Endothelial cell of umbilical vein (primary cell): ENCODE data around the gene SOX13. TPM values are rescaled to one million over a fixed set of nuclear protein-coding genes. Genes with fewer than 3 reads are reported as not detected.

ENCODE experiments used
- BruUV-seq: library from RNA; stranded (reverse); fragments of 400-500 nt; replicated peaks from 2 replicates; lab custom pipeline; 2021; lab: Mats Ljungman, UMichigan
- CTCF ChIA-PET: fragments of 300-600, 350-600 bp; sonication (Branson Sonifier 250); formaldehyde crosslinking; loops from one replicate; lab custom pipeline; 2021; ENCODE audit warnings: antibody characterized with exemption, inconsistent platforms; lab: Charles Lee
- POLR2A ChIA-PET: fragments of 300-600, 350-600 bp; sonication (Branson Sonifier 250); formaldehyde crosslinking; loops from one replicate; lab custom pipeline; 2021; ENCODE audit warnings: antibody characterized with exemption, inconsistent platforms; lab: Charles Lee
- DNase-seq: peaks from one replicate; pipeline ENCODE4 v3.0.0-alpha.2; 2011; ENCODE audit warnings: low read depth, low spot score
- FAIRE-seq: peaks from 2 replicates; lab custom pipeline; 2011; peaks lifted over from hg19 to GRCh38; lab: Jason Lieb, UNC
- H2AFZ ChIP-seq: 2 replicates; pipeline ENCODE4 v1.6.0; 2012; ENCODE audit warnings: low read depth, low read length, control low read depth, inconsistent platforms
- H3K27ac ChIP-seq: 2 replicates; pipeline ENCODE4 v1.5.1; 2011; ENCODE audit warnings: low read depth, mild to moderate bottlenecking, control low read depth, low read length, moderate library complexity; ENCODE audit not compliant: insufficient read depth
- H3K27me3 ChIP-seq, 2 experiments: 2 replicates each; pipeline versions ENCODE4 v1.6.0 to v1.6.1; 2011; ENCODE audit warnings: low read length in 2 of 2, mixed read lengths in 1 of 2; ENCODE audit not compliant: control insufficient read depth in 2 of 2, insufficient read depth in 2 of 2
- H3K36me3 ChIP-seq, 2 experiments: 2 replicates in 1 of 2; 3 replicates in 1 of 2; pipeline ENCODE4 v1.5.1; 2011; ENCODE audit warnings: low read length in 2 of 2, mild to moderate bottlenecking in 1 of 2, moderate library complexity in 1 of 2; ENCODE audit not compliant: control insufficient read depth in 2 of 2, insufficient read depth in 2 of 2; ENCODE audit errors: extremely low read depth in 1 of 2
- H3K4me1 ChIP-seq: 3 replicates; pipeline ENCODE4 v1.5.1; 2011; ENCODE audit warnings: mild to moderate bottlenecking, low read length; ENCODE audit not compliant: control insufficient read depth, insufficient read depth; ENCODE audit errors: extremely low read depth
- H3K4me2 ChIP-seq: 2 replicates; pipeline ENCODE4 v1.6.1; 2011; ENCODE audit warnings: low read length, control low read depth, mixed read lengths; ENCODE audit not compliant: insufficient read depth
- H3K4me3 ChIP-seq, 3 experiments: fragments of 200-600 bp in 1 of 3; sonication (generic), shearing (Covaris generic) in 1 of 3; replicated peaks in 1 of 3; 2 replicates each; pipeline ENCODE4 v1.5.1; 2011 to 2016; ENCODE audit warnings: control low read depth in 3 of 3, low read length in 3 of 3, mild to moderate bottlenecking in 2 of 3, inconsistent platforms in 1 of 3, low read depth in 1 of 3, moderate library complexity in 1 of 3; ENCODE audit not compliant: insufficient read depth in 1 of 3
- H3K79me2 ChIP-seq: 2 replicates; pipeline ENCODE4 v1.6.0; 2012; ENCODE audit warnings: low read length, inconsistent platforms; ENCODE audit not compliant: control insufficient read depth, insufficient read depth
- H3K9ac ChIP-seq: replicated peaks from 2 replicates; pipeline ENCODE3; 2011; ENCODE audit warnings: low read length, control low read depth; ENCODE audit not compliant: insufficient read depth; ENCODE audit errors: extremely low read depth
- H3K9me1 ChIP-seq: replicated peaks from 3 replicates; pipeline ENCODE4 v1.6.0; 2011; ENCODE audit warnings: mild to moderate bottlenecking, low read length; ENCODE audit not compliant: control insufficient read depth, insufficient read depth; ENCODE audit errors: extremely low read depth
- H3K9me3 ChIP-seq: replicated peaks from 2 replicates; pipeline ENCODE4 v1.5.1; 2012; ENCODE audit warnings: low read length, inconsistent platforms; ENCODE audit not compliant: control insufficient read depth, insufficient read depth
- H4K20me1 ChIP-seq: replicated peaks from 2 replicates; pipeline ENCODE3; 2011; ENCODE audit warnings: mild to moderate bottlenecking, low read length; ENCODE audit not compliant: control insufficient read depth, insufficient read depth; ENCODE audit errors: extremely low read depth
- EZH2 ChIP-seq: IDR thresholded peaks from 2 replicates; pipeline ENCODE4 v1.6.1; 2012; ENCODE audit warnings: borderline replicate concordance, low read depth, mild to moderate bottlenecking, moderate library complexity, low read length, inconsistent platforms; ENCODE audit not compliant: severe bottlenecking
- FOS ChIP-seq: IDR thresholded peaks from 2 replicates; pipeline ENCODE4 v1.6.1; 2011; ENCODE audit warnings: mild to moderate bottlenecking, low read length, moderate library complexity, borderline replicate concordance; ENCODE audit not compliant: insufficient read depth
- GATA2 ChIP-seq: IDR thresholded peaks from 2 replicates; pipeline ENCODE4 v1.7.0; 2011; ENCODE audit warnings: low read depth, mild to moderate bottlenecking, moderate library complexity, mixed read lengths, low read length; ENCODE audit not compliant: insufficient read length, insufficient read depth
- JUN ChIP-seq: IDR thresholded peaks from 2 replicates; pipeline ENCODE4 v1.6.1; 2011; ENCODE audit warnings: borderline replicate concordance, low read depth; ENCODE audit not compliant: insufficient read length, insufficient read depth
- MYC ChIP-seq: IDR thresholded peaks from one replicate; pipeline ENCODE4 v1.6.1; 2011; ENCODE audit warnings: mild to moderate bottlenecking, low read depth, low read length
- POLR2A ChIP-seq: IDR thresholded peaks from 2 replicates; pipeline ENCODE4 v1.6.1; 2012; ENCODE audit warnings: low read depth, mild to moderate bottlenecking, control low read depth, low read length
- POLR2AphosphoS5 ChIP-seq: IDR thresholded peaks from 2 replicates; pipeline ENCODE4 v1.6.1; 2012; ENCODE audit warnings: low read depth, mild to moderate bottlenecking, control low read depth, low read length, moderate library complexity; ENCODE audit not compliant: insufficient read depth
- dilution Hi-C: fragments of 300-500 bp; cut with MboI; formaldehyde crosslinking; loops from one replicate; pipeline ENCODE4 v1.15.0; 2019; ENCODE audit warnings: low sequenced_read_pairs; ENCODE audit not compliant: extremely low pct_ligation_motif_present
- intact Hi-C: fragments of 100-400 bp; cut with micrococcal nuclease; formaldehyde crosslinking; loops from one replicate; pipeline ENCODE4 v1.10.0; 2022
- polyA plus RNA-seq, 4 experiments: library from polyadenylated mRNA; depleted of rRNA in 3 of 4; stranded (reverse) in 3 of 4; unstranded in 1 of 4; fragments of >200 nt; gene quantifications; 2 replicates each; pipeline versions ENCODE4 v1.2.1 to v1.2.3, GENCODE V29; 2011 to 2012; ENCODE audit warnings: missing spikeins in 1 of 4
- total RNA-seq: library from RNA; stranded (reverse); gene quantifications from 2 replicates; pipeline ENCODE4 v1.2.3, GENCODE V29; 2021
- TF ChIP-seq, protein P1 (sequence below): IDR thresholded peaks from 2 replicates; pipeline ENCODE4 v1.6.1; 2011; ENCODE audit not compliant: insufficient read depth, insufficient read length
- TF ChIP-seq, protein P2 (sequence below), 2 donors: IDR thresholded peaks; 1 replicate in 1 of 2; 2 replicates in 1 of 2; pipeline ENCODE4 v1.5.1; 2011; ENCODE audit warnings: low read length in 2 of 2, mild to moderate bottlenecking in 2 of 2, moderate library complexity in 2 of 2, control low read depth in 1 of 2, inconsistent platforms in 1 of 2, low read depth in 1 of 2; ENCODE audit not compliant: insufficient read depth in 1 of 2; ENCODE audit errors: extremely low read depth in 1 of 2

The SOX13 gene
- total and polyA plus RNA-seq, 2 donors (not counting 3 experiments of a cell fraction or from before 2014, with no cell fraction given): 40.8 to 57.7 TPM

DNA sequence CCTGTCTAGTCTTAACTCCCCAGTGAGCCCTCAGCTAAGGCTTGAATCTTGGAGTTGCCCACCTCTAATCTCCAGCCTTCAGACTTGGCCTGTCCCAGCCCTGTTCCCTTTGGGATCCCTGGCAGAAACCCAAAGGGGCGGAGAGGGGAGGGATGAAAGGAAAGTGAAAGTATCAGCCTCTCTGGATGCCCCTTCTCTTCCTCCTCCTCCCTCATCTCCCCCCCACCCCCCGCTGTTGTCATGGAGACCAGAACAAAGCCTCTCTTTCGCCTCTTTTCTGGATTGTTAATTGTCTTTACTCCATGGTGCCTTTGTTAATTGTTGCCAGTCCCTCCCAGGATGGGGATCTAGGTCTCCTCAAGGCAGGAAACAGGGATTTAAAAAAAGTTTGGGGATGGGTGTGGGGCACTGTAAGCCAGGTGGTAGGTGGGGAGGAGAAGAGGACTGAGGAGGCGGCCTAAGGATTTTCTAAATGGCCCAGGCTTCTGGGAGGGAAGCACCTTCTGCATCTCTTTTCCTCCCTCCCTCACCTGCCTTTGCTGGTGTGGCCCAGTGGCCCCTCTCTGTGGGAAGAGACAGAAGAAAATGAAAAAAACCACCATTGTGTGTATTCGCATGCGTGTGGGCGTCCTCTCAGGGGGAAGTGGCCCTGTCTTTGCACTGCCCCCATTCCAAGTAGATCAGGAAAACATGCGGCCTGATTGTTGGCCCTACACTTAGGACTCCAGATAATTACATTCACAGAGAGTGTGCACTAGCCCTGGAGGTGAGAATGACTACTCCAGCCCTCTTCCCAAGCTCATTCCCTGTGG lies 7.5 kb upstream of the SOX13 start:
- CTCF ChIA-PET: interaction anchor here (0.8 to 1.0 kb wide), 2 partner anchors 9 to 64 kb away, joined by 3 to 4 read pairs; no protein-coding TSS in a partner anchor
- Histone ChIP-seq H3K4me3 (no peak overlapping the region), H3K27ac (no peak overlapping the region), H3K4me2 (peak overlapping the region; percentile 8), H3K9ac (no peak overlapping the region), H3K79me2 (no peaks in the 10 kb centered on the region), H3K27me3 (peaks cover 0 to 2% of the 10 kb centered on the region in 2 experiments), H3K9me3 (no peaks in the 10 kb centered on the region), H2AFZ (peak overlapping the region; percentile 11), H3K9me1 (no peaks in the 10 kb centered on the region), H3K4me1 (peaks cover 6% of the 10 kb centered on the region), H3K36me3 (no peaks in the 10 kb centered on the region), H4K20me1 (no peaks in the 10 kb centered on the region)
- TF ChIP-seq POLR2AphosphoS5 (no peak), POLR2A (no peak), FOS (no peak), EZH2 (no peak), JUN (no peak), GATA2 (no peak), MYC (no peak)
- TF ChIP-seq, protein P1, sequence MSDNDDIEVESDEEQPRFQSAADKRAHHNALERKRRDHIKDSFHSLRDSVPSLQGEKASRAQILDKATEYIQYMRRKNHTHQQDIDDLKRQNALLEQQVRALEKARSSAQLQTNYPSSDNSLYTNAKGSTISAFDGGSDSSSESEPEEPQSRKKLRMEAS: no peak
- TF ChIP-seq, protein P2, sequence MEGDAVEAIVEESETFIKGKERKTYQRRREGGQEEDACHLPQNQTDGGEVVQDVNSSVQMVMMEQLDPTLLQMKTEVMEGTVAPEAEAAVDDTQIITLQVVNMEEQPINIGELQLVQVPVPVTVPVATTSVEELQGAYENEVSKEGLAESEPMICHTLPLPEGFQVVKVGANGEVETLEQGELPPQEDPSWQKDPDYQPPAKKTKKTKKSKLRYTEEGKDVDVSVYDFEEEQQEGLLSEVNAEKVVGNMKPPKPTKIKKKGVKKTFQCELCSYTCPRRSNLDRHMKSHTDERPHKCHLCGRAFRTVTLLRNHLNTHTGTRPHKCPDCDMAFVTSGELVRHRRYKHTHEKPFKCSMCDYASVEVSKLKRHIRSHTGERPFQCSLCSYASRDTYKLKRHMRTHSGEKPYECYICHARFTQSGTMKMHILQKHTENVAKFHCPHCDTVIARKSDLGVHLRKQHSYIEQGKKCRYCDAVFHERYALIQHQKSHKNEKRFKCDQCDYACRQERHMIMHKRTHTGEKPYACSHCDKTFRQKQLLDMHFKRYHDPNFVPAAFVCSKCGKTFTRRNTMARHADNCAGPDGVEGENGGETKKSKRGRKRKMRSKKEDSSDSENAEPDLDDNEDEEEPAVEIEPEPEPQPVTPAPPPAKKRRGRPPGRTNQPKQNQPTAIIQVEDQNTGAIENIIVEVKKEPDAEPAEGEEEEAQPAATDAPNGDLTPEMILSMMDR (IDR thresholded peaks at IDR 0.05; ENCODE audit: extremely low read depth in 1 of 2, insufficient read depth in 1 of 2, low read depth in 1 of 2, low read length in 2 of 2): no peak
- intact Hi-C loops (no loop called here), dilution Hi-C loops (no loop called here)
- no TSS peak for BruUV-seq
- FAIRE-seq (peak; percentile 63), DNase-seq (peak; percentile 47)
- POLR2A ChIA-PET: no interaction called here
